K562 (cell line): Measurements from ENCODE around the gene FUBP3. TPM values are rescaled to one million over a fixed set of nuclear protein-coding genes. Genes with fewer than 3 reads are reported as not detected.
A peak's percentile ranks its signal among the peaks of the same experiment; 100 is the strongest.

Experiments
- ATAC-seq: fragments of 200-7000 bp; cut with Tn5 transposase; 3 replicates; pipeline ENCODE4 v1.9.1; 2020; ENCODE audit warnings: moderate library complexity
- BruUV-seq: library from RNA; stranded (reverse); fragments of 400-500 nt; replicated peaks from 2 replicates; lab custom pipeline; 2021; lab: Mats Ljungman, UMichigan
- CTCF ChIA-PET: fragments of 300-600 bp; formaldehyde crosslinking; extraction: SDS; loops from one replicate; lab custom pipeline; 2021; ENCODE audit warnings: low intra/inter-chr PET ratio; lab: Yijun Ruan, JAX
- POLR2A ChIA-PET: fragments of 300-600, 350-650 bp; sonication (Branson Sonifier 250); formaldehyde crosslinking; extraction: SDS; loops from one replicate; lab custom pipeline; 2021; ENCODE audit warnings: antibody characterized with exemption, inconsistent platforms; lab: Yijun Ruan, JAX
- DNase-seq, 4 experiments: peaks; one replicate each; pipeline versions ENCODE4 v3.0.0 to v3.0.0-alpha.2; 2011 to 2018; ENCODE audit warnings: low spot score in 3 of 4, mixed read lengths in 3 of 4; ENCODE audit errors: extremely low read depth in 1 of 4
- FAIRE-seq: peaks from 2 replicates; lab custom pipeline; 2011; peaks lifted over from hg19 to GRCh38; lab: Jason Lieb, UNC
- H2AFZ ChIP-seq: 2 replicates; pipeline ENCODE4 v1.6.0; 2011; ENCODE audit warnings: low read depth, low read length, control low read depth, inconsistent platforms
- H3K27ac ChIP-seq: fragments of 200-600 bp; 3 replicates; pipeline ENCODE4 v1.8.0; 2011; ENCODE audit warnings: low read depth, mild to moderate bottlenecking, control low read depth, inconsistent platforms, low read length, moderate library complexity, mixed read lengths; ENCODE audit errors: extremely low read depth
- H3K27me3 ChIP-seq, 2 experiments: fragments of 300-600 bp in 1 of 2; 2 replicates in 1 of 2; 3 replicates in 1 of 2; pipeline versions ENCODE4 v1.6.0 to v1.8.0; 2011; ENCODE audit warnings: inconsistent platforms in 2 of 2, low read length in 2 of 2, mild to moderate bottlenecking in 1 of 2, mixed read lengths in 1 of 2, moderate library complexity in 1 of 2; ENCODE audit not compliant: control insufficient read depth in 2 of 2, insufficient read depth in 2 of 2
- H3K36me3 ChIP-seq: fragments of 300-600 bp; 3 replicates; pipeline ENCODE4 v1.8.0; 2011; ENCODE audit warnings: mild to moderate bottlenecking, low read length, inconsistent platforms; ENCODE audit not compliant: control insufficient read depth, insufficient read depth
- H3K4me1 ChIP-seq, 2 experiments: fragments of 200-600 bp in 1 of 2; replicated peaks in 1 of 2; 2 replicates in 1 of 2; 3 replicates in 1 of 2; pipeline versions ENCODE4 v1.5.1 to v1.8.0; 2011; ENCODE audit warnings: inconsistent platforms in 2 of 2, low read length in 2 of 2, mild to moderate bottlenecking in 1 of 2, mixed read lengths in 1 of 2, moderate library complexity in 1 of 2; ENCODE audit not compliant: control insufficient read depth in 2 of 2, insufficient read depth in 2 of 2
- H3K4me2 ChIP-seq: 2 replicates; pipeline ENCODE4 v1.6.1; 2011; ENCODE audit warnings: low read length, control low read depth, inconsistent platforms, mixed read lengths; ENCODE audit not compliant: insufficient read depth
- H3K4me3 ChIP-seq: fragments of 200-600 bp; sonication (generic), shearing (Covaris generic); 2 replicates; pipeline ENCODE4 v1.5.1; 2016; ENCODE audit warnings: control low read depth, inconsistent platforms
- H3K79me2 ChIP-seq: fragments of 200-600 bp; 3 replicates; pipeline ENCODE4 v1.8.0; 2011; ENCODE audit warnings: low read length, inconsistent platforms; ENCODE audit not compliant: control insufficient read depth, insufficient read depth
- H3K9ac ChIP-seq, 2 experiments: 2 replicates each; pipeline versions ENCODE4 v1.6.0 to v1.6.1; 2011; ENCODE audit warnings: low read depth in 2 of 2, low read length in 2 of 2, control low read depth in 1 of 2, inconsistent platforms in 1 of 2, mild to moderate bottlenecking in 1 of 2, mixed read lengths in 1 of 2; ENCODE audit not compliant: insufficient read depth in 1 of 2
- H3K9me1 ChIP-seq: one replicate; pipeline ENCODE4 v1.6.0; 2011; ENCODE audit warnings: inconsistent platforms, mild to moderate bottlenecking, low read length, moderate library complexity; ENCODE audit not compliant: control insufficient read depth, insufficient read depth
- H3K9me3 ChIP-seq: replicated peaks from 2 replicates; pipeline ENCODE4 v1.5.1; 2011; ENCODE audit warnings: low read depth, low read length, inconsistent platforms; ENCODE audit not compliant: control insufficient read depth, insufficient read depth
- H4K20me1 ChIP-seq: replicated peaks from 2 replicates; pipeline ENCODE4 v1.6.1; 2011; ENCODE audit warnings: low read length, inconsistent platforms, mixed read lengths; ENCODE audit not compliant: control insufficient read depth, insufficient read depth
- ATF7 ChIP-seq: fragments of 450-650 bp; IDR thresholded peaks from 2 replicates; pipeline ENCODE4 v1.7.1; 2014; ENCODE audit warnings: mild to moderate bottlenecking, moderate library complexity
- MTA1 ChIP-seq: fragments of 450-650 bp; IDR thresholded peaks from 2 replicates; pipeline ENCODE4 v1.6.1; 2017; ENCODE audit warnings: borderline replicate concordance
- NFE2 ChIP-seq: IDR thresholded peaks from 2 replicates; pipeline ENCODE4 v1.6.1; 2014; ENCODE audit warnings: antibody characterized with exemption, low read depth
- POLR2G ChIP-seq: fragments of 200-400 bp; formaldehyde crosslinking; IDR thresholded peaks from 2 replicates; pipeline ENCODE4 v1.6.1; 2017; ENCODE audit warnings: low read depth, mild to moderate bottlenecking, antibody characterized with exemption, low read length, moderate library complexity
- SETDB1 ChIP-seq: IDR thresholded peaks from one replicate; pipeline ENCODE4 v1.6.1; 2012; ENCODE audit warnings: low read length, control low read depth, inconsistent platforms
- TFAM ChIP-seq: fragments of 250-450 bp; sonication (Bioruptor Pico); conservative IDR thresholded peaks from 2 replicates; pipeline ENCODE4 v1.5.0; 2021; ENCODE audit warnings: mild to moderate bottlenecking, moderate library complexity
- YY1 ChIP-seq, 3 experiments: IDR thresholded peaks; 2 replicates each; pipeline ENCODE4 v1.6.1; 2011; ENCODE audit warnings: low read length in 2 of 3, mild to moderate bottlenecking in 2 of 3, moderate library complexity in 2 of 3, borderline replicate concordance in 1 of 3, control low read depth in 1 of 3, low read depth in 1 of 3; ENCODE audit not compliant: insufficient read depth in 3 of 3, insufficient replicate concordance in 2 of 3, control insufficient read depth in 1 of 3, insufficient read length in 1 of 3; ENCODE audit errors: extremely low read depth in 1 of 3
- ZNF184 ChIP-seq: sonication (generic); formaldehyde crosslinking; IDR thresholded peaks from 2 replicates; pipeline ENCODE4 v1.5.0; 2020; ENCODE audit warnings: missing genetic modification reagents
- WGBS: fragments of 100-300 bp; shearing (Covaris generic); methylation state at CpG from one replicate; pipeline ENCODE4 v1.1.6; 2016; ENCODE audit warnings: low coverage, mixed read lengths; ENCODE audit not compliant: insufficient coverage; ENCODE audit errors: missing lambda C conversion rate; 5-methylcytosine and 5-hydroxymethylcytosine counted together
- in situ Hi-C: fragments of 300-500 bp; cut with MboI; formaldehyde crosslinking; loops from 4 replicates; pipeline ENCODE4 v1.15.0; 2018; ENCODE audit warnings: inconsistent platforms, mixed read lengths
- intact Hi-C: fragments of 100-400 bp; cut with micrococcal nuclease; formaldehyde crosslinking; loops from 2 replicates; pipeline ENCODE4 v1.14.2; 2022
- polyA plus RNA-seq, 8 experiments: library from polyadenylated mRNA; depleted of rRNA in 4 of 8; stranded (reverse) in 5 of 8; unstranded in 3 of 8; fragments of >200 nt; fragmentation: Nextera tagmentation in 2 of 8; fragmentation: Illumina TruSeq in 1 of 8; extraction: Ambion mirVana in 2 of 8; extraction: Trizol in 1 of 8; gene quantifications; 2 replicates each; pipeline versions ENCODE4 v1.2.1 to v1.2.3, GENCODE V29; 2011 to 2014; ENCODE audit warnings: inconsistent platforms in 1 of 8, missing spikeins in 1 of 8
- total RNA-seq, 7 experiments: library from RNA; depleted of rRNA in 6 of 7; stranded (reverse); fragments of >200 nt in 6 of 7; fragmentation: Illumina TruSeq in 2 of 7; extraction: Trizol in 2 of 7; gene quantifications; 2 replicates each; pipeline versions ENCODE4 v1.2.1 to v1.2.3, GENCODE V29; 2011 to 2021; ENCODE audit warnings: low replicate concordance in 1 of 7

The FUBP3 gene
- total and polyA plus RNA-seq, 9 of the 15 experiments (the other 6 are each of a cell fraction or from before 2014, with no cell fraction given) = 3.0 to 64.0 (median 48.1) TPM

DNA sequence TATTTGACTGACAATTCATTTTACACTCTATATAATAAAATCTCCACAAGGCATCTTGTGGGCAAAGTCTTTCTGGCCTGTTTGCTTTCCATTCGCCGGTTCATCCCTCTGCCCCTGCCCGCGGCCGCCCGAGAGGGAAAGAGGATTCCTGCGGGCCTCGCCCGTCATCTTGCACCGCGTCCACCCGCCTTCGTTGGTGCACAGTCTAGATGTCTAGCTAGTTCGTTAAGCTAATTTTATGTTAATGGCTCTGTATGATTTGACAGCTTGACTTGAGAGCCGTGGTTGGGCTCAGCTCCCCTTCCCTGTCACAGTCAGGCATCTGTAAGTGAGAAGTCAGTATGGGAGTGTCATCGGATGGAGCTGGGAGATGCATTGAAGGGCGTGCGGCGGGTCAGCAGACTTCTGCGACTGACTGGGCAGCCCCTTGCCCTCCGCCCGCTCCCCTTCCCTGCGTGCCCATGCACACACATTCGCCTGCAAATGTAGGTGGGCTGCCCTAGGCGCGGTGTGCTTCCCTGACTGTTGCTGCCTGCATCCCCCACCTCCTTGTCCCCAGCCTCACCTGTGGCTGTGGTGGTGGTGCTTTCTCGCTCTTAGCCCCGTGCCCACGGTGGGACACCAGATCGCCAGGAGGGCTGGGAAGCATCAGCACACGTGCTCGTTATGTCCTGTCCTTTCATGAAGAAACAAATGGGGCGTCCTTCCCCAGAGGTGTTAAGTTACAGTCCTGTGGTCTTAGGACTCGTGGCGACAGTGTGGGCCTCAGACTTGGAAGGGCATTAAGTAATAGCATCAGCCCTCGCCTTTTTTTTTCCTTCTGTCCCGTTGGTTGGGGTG, 59.1 kb downstream of the FUBP3 start:
- ATAC-seq (no peak), DNase-seq (no peak), FAIRE-seq (no peak)
- ChIA-PET POLR2A (interaction anchor here (0.6 to 1.0 kb wide), 3 partner anchors 12 to 102 kb away, joined by 3 to 5 read pairs (median 3); no protein-coding TSS in a partner anchor), CTCF (no interaction called here)
- H3K27ac ChIP-seq = no peak overlapping the region
- H3K4me3 ChIP-seq = no peak overlapping the region
- H3K4me1 ChIP-seq = peaks cover 0 to 11% of the 10 kb centered on the region in 2 experiments; a peak in 1 of 5 replicates
- peak overlapping the region in 1 of 2 experiments; percentile 61; a peak in 1 of 4 replicates for H3K9ac ChIP-seq
- no peak overlapping the region for H2AFZ ChIP-seq
- no peaks in the 10 kb centered on the region for H3K79me2 ChIP-seq
- no TSS peak for BruUV-seq
- no peak for TF ChIP-seq ATF7
- peak; percentile 21; the same call in 1 of the 2 replicates for TF ChIP-seq POLR2G
- H4K20me1 ChIP-seq = no peaks in the 10 kb centered on the region
- intact Hi-C loops = no loop called here
- in situ Hi-C loops = no loop called here
- H3K36me3 ChIP-seq = peaks cover 39% of the 10 kb centered on the region; the same call in 2 of the 3 replicates
- peaks cover 4% of the 10 kb centered on the region for H3K9me1 ChIP-seq
- no peaks in the 10 kb centered on the region for H3K9me3 ChIP-seq
- no peak overlapping the region for H3K4me2 ChIP-seq
- no peaks in the 10 kb centered on the region for H3K27me3 ChIP-seq
- 88% methylated on average over 36 of the region's 37 CpGs for WGBS

DNA sequence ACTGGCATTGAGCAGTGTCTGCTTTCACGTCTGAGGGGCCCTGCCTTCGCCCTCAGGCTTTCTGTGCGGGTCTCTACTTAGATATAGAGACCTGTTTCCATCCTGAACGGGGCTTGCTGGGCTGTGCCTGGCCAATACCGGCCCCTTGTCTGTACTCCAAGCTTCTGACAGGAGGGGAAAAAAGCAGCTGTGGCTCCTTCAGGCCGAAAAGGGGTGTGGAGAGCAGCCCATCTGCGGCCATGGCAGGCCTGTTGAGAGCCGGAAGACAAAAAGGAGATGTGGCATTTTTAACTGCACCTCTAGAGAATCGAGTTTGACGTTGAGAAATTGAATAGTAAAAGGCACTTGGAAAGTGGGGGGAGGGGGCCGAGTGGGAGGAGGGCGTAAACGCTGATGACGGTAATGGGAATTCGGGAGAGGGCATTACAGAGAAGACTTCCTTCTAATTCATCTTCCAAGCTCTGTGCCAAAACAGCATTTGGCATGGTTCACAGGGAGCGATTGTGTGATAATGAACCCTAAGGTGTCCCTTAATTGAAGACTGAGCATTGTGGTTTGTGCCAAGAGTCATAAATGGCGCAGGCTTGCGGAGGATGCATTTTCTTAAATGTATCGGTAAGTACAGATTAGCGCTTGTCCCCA, 59.9 kb downstream of the FUBP3 start:
- no peak for FAIRE-seq
- no peak overlapping the region for H3K4me3 ChIP-seq
- in situ Hi-C loops = no loop called here

More for the DNA sequence above, 59.9 kb downstream of the FUBP3 start:
- WGBS = 60% methylated on average over 16 of the region's 20 CpGs
- H3K4me1 ChIP-seq = peaks cover 0 to 11% of the 10 kb centered on the region in 2 experiments; a peak in 1 of 5 replicates
- TF ChIP-seq TFAM (CRISPR knock-in tag) (no peak), ZNF184 (CRISPR knock-in tag) (peak; percentile 83; the same call in 1 of the 2 replicates), SETDB1 (no peak), NFE2 (no peak), MTA1 (no peak), YY1 (IDR thresholded peaks at IDR 0.05; ENCODE audit: borderline replicate concordance in 1 of 3, control insufficient read depth in 1 of 3, extremely low read depth in 1 of 3, insufficient read depth in 3 of 3, insufficient read length in 1 of 3, insufficient replicate concordance in 2 of 3, low read depth in 1 of 3, low read length in 2 of 3) (no peak)
- peaks cover 31% of the 10 kb centered on the region; the same call in 2 of the 3 replicates for H3K36me3 ChIP-seq
- intact Hi-C loops = no loop called here
- no peaks in the 10 kb centered on the region for H3K9me3 ChIP-seq
- no peak overlapping the region for H2AFZ ChIP-seq
- no peaks in the 10 kb centered on the region for H3K27me3 ChIP-seq
- H3K4me2 ChIP-seq = no peak overlapping the region
- BruUV-seq = no TSS peak
- H3K79me2 ChIP-seq = no peaks in the 10 kb centered on the region
- H3K9ac ChIP-seq = no peak overlapping the region
- DNase-seq (no peak), ATAC-seq (no peak)
- ChIA-PET CTCF (no interaction called here), POLR2A (interaction anchor here (0.6 kb wide), 1 partner anchor 32 kb away, joined by 4 read pairs; no protein-coding TSS in a partner anchor)
- peaks cover 4% of the 10 kb centered on the region for H3K9me1 ChIP-seq
- no peaks in the 10 kb centered on the region for H4K20me1 ChIP-seq
- no peak overlapping the region for H3K27ac ChIP-seq
